ENCODE results near the gene MMP14. TPM values are rescaled to one million over a fixed set of nuclear protein-coding genes. Genes with fewer than 3 reads are reported as not detected.
A peak's percentile ranks its signal among the peaks of the same experiment; 100 is the strongest.

The MMP14 gene
- total and polyA plus RNA-seq, 9 of the 15 experiments (the other 6 are each of a cell fraction or from before 2014, with no cell fraction given) = 0.36 to 5.8 (median 1.3) TPM; not detected in 2

GRCh38 chr14:22887260-22887989 lies 51.0 kb downstream of the MMP14 start (continued):
- TF ChIP-seq LCOR (CRISPR knock-in tag; IDR thresholded peaks at IDR 0.05) = 0 out of 2 replicates have a peak, but pooled peaks have one; percentile 1
- TF ChIP-seq RCOR1 (IDR thresholded peaks at IDR 0.05; ENCODE audit: borderline replicate concordance in 1 of 2, low read depth in 2 of 2, low read length in 2 of 2) = peak in 1 of 2 experiments; percentile 50; a peak in 1 of 4 replicates
- TF ChIP-seq EP400 (IDR thresholded peaks at IDR 0.05) = peak; percentile 24
- TF ChIP-seq NEUROD1 (IDR thresholded peaks at IDR 0.05; ENCODE audit: borderline replicate concordance, low read depth, low read length, partially characterized antibody) = peak; percentile 79
- TF ChIP-seq SREBF1 (IDR thresholded peaks at IDR 0.05; ENCODE audit: borderline replicate concordance, low read depth, low read length) = no peak
- TF ChIP-seq ATF7 (IDR thresholded peaks at IDR 0.05) = peak; percentile 40
- no peak for TF ChIP-seq ZC3H8 (IDR thresholded peaks at IDR 0.05)
- TF ChIP-seq ESRRA (IDR thresholded peaks at IDR 0.05; ENCODE audit: borderline replicate concordance, low read depth) = no peak
- TF ChIP-seq NR2C2 (CRISPR knock-in tag; IDR thresholded peaks at IDR 0.05) = no peak
- TF ChIP-seq NR2C2 (tag; IDR thresholded peaks at IDR 0.05) = peak; percentile 66
- TF ChIP-seq ZNF592 (IDR thresholded peaks at IDR 0.05) = 0 out of 2 replicates have a peak, but pooled peaks have one; percentile 16
- TF ChIP-seq NFE2L1 (tag; IDR thresholded peaks at IDR 0.05; ENCODE audit: borderline replicate concordance, low read depth) = no peak
- TF ChIP-seq TARDBP (IDR thresholded peaks at IDR 0.05) = no peak
- no peak; the same call in 1 of the 2 replicates for TF ChIP-seq SP1 (CRISPR knock-in tag; IDR thresholded peaks at IDR 0.05)
- TF ChIP-seq ZNF263 (CRISPR knock-in tag; IDR thresholded peaks at IDR 0.05; ENCODE audit: borderline replicate concordance) = no peak
- TF ChIP-seq RBBP5 (IDR thresholded peaks at IDR 0.05; ENCODE audit: borderline replicate concordance, insufficient read depth, low read length, poor library complexity, severe bottlenecking) = no peak
- TF ChIP-seq CHD1 (IDR thresholded peaks at IDR 0.05; ENCODE audit: low read length) = peak; percentile 9
- TF ChIP-seq GTF2F1 (IDR thresholded peaks at IDR 0.05; ENCODE audit: low read depth, low read length) = no peak
- TF ChIP-seq ZNF699 (CRISPR knock-in tag; IDR thresholded peaks at IDR 0.05; ENCODE audit: insufficient replicate concordance) = no peak
- peak; percentile 31; the same call in 1 of the 2 replicates for TF ChIP-seq NFE2 (IDR thresholded peaks at IDR 0.05; ENCODE audit: low read depth)

All from K562 (cell line).